HG03039 (cell line): ENCODE data around the gene BABAM2.

Experiments
- ATAC-seq: cut with Tn5 transposase; IDR thresholded peaks from one replicate; pipeline ENCODE4 v1.9.1; 2021; ENCODE audit warnings: mild to moderate bottlenecking, moderate library complexity; ENCODE audit not compliant: unreplicated experiment

BABAM2 gene

GRCh38 chr2:28185153-28185552 lies 294.6 kb downstream of the BABAM2 start:
- no peak for ATAC-seq

GRCh38 chr2:28185891-28186290 lies 295.4 kb downstream of the BABAM2 start:
- no peak for ATAC-seq

DNA sequence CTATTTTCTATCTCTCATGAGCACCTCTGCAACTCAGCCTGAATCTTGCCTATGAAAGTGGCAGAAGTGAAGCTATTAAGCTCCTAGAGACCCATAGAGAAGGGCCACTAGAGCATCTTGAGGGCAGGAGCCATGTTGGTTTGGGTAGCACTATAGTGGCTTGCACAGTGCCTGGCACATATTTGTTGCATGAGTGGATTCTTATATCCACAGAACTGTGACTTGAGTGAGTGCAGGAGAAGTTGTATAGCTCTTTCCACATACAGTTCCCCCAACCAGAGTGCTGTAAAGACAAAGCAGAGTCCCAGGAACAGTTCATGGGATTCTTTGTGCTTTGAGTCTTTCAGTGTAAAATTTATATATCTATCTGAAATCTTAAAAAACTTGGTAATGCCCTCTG lies 296.7 kb downstream of the BABAM2 start:
- ATAC-seq: no peak

DNA sequence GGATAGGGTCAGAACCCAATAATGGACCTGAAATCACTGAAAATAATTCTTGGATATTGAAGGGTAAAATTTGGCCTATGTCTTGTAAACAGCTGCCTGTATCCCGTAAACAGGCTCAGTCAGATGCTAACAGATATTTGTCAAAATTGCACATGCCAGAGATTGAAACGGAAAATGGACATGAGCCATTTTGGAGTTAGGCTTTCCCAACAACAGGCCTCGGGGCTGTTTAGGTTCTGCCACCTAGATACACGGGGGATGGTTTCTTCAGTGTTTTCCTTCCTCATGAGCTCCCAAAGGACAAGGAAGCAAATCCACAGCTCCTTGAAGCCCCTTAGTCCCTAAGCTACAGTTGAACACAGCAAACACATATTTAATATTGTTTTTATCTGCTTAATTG lies 297.9 kb downstream of the BABAM2 start:
- no peak for ATAC-seq

DNA sequence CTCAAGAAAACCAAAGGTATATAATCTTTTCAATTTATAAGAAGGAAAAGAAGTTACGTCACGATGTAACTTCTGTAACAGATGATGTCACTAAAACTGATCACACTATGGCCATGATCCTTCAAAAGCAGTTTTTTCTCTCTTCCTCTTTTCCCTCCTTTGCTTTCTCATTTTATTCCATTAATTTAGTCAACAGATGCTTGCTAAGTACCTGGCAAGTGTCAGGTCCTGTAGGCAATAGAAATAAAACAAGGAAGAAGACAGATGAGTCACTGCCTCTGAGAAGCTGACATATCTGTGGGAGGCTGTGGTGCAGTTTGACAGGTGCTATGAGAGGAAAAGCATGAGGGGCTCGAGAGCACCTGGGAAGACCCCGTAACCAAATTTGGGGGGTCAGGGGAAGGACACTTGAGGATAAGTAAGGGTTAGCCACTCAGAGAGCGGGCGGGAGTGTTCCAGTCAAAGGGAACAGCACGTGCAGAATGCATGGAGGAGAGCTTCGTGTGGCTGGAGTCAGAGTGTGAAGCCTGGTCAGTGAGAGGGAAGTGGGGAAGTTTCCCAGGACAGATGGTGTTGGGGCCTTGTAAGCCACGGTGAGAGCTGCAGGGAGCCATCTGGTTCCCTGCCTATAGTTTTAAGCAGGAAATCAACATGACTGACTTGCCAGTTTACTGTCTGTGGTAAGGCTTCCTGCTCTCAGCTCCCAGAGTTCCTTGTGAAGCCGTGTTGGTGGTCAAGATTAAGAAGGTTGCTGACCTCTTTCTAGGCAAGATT lies 303.3 kb downstream of the BABAM2 start:
- ATAC-seq: no peak

DNA sequence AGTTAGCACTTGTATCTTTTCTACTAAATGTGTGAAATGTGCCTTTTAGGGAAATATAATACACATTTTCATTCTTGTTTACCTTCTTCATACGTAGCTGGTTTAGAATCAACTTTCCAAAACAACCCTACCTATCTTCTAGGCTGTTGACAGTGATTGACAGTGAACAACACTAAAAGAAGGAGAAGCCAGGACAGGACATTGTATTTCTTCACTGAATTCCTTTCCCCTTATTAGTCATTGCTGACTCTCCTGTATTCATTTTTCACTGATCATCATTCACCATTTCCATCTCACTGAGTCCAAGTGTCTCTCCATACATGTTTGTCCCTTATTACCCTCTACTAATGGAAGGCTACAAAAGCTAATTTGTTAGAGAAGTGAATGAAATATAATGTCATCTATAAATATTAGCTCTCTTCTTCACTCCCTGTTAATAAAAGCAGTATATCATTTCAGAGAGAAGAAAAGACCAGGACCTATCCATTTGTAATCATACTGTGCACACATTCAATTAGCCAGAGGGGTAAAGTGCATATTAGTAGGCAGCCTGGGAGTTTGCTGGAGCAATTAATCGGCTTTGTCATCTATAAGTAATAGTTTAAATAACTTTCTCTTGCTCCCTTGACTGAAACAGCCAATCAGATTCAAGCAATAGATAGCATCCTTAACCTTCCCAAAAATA lies 309.6 kb downstream of the BABAM2 start:
- ATAC-seq: no peak

DNA sequence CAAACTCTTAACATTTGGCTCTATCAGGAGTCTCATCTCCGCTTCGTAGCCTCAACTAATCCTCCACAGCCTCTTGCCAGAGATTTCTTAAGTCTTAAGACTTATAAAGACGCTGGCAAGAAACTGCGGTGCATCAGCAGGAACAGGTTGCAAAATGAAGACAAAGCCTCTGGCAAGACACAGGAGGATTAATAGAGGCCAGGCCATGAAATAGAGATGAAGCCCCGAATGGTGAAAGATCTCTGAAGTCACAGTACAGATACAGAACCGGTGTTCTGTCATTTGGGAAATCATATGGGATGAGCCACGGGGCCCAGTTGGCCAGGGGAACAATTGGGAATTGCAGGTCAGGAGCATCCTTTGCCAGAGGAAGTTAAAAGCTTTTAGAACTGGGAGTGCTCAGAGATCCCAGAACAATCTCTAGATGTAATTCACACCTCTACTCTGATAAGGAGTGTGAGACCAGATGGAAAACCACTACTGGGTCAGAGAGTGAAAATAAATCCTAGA lies 311.2 kb downstream of the BABAM2 start:
- ATAC-seq: no peak

DNA sequence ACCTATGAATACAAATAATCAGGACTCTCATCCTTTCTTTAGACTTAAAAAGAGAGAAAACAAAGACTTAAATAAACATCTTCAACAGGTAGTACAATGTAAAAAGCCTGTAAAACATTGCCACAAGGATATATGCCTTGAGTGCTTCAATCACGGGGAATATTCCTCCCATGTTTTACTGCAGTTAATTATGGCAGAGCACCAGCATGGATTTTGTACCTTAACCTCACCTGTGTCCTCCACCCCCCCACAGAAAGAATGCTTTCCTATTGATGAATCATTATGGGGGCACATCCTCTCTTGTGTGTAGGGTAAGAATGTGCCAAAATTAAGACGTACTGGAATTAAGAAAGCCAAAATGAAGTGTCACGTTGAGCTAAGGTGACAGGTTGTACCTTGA lies 312.2 kb downstream of the BABAM2 start:
- ATAC-seq: no peak

DNA sequence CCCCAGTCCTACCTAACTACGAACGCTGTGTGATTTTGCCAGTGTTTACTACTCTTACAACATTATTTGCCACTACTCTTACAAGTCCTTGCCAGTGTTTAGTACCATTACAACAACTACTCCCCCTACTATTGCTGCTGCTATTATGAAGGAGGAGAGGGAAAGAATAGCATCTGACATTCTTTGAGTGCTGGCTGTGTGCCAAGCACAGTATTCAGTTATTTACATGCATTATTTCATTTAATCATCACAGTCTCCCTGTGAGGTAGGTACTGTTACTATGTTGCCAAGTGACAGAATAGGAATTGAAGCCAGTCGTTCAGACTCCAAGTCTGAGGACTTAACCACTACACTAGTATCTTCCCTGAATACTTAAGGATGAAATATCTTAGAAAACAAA lies 316.2 kb downstream of the BABAM2 start:
- ATAC-seq: no peak

DNA sequence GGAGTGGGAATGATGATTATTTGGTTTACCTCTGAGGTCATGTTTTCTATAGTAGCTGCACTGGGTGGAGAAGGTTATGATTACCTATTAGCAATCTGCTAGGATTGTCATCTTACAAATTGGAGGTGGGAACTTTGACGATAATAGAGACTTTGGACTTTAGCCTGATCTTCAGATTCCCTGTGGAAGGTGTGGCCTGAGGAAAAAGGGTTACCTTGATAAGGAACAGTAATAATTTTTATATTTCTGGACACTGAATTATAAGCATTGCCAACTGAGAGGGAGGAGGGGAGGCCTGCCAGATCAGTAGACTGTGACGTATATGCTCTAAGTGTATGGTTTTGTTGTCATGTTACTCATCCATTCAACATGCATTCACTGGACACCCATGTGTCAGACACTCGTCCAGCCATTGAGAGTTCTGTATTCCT lies 318.7 kb downstream of the BABAM2 start:
- ATAC-seq: no peak

DNA sequence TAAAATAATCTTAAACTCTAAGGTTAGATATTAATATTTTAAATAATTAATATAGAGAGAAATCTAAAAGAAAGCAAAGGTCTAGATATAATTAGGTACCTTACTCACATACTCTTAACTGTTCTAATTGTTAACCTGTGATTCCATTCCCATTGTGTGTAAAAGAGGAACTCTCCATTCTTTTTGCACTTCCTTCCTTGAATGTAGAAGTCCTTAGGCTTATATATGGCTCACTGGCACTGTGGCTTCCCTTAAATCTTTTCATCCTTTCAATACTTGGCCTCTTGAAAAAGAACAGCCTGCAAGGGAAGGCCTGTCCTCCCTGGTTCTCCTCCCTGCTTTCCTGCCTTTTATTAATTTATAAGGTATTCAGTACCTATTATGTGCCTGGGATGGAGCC lies 319.3 kb downstream of the BABAM2 start:
- no peak for ATAC-seq

DNA sequence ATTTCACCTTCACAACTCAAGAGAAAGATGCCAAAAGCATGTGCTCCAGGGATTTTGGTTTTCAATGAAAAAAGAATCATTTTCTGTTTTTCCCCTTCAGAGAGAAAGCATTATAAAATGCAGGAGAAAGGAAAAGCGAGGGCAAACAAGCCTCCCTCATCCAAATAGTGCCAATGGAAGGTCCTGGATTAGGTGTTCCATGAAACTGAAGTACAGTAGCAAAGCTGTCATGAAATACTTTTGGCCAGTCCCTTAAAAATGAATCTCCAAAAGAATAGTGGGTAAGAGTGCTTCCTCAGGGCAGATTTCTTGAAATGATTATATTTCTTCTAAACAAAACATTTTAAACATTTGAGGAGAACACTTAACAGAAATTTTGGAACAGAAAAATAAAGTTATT lies 320.0 kb downstream of the BABAM2 start:
- ATAC-seq: no peak

DNA sequence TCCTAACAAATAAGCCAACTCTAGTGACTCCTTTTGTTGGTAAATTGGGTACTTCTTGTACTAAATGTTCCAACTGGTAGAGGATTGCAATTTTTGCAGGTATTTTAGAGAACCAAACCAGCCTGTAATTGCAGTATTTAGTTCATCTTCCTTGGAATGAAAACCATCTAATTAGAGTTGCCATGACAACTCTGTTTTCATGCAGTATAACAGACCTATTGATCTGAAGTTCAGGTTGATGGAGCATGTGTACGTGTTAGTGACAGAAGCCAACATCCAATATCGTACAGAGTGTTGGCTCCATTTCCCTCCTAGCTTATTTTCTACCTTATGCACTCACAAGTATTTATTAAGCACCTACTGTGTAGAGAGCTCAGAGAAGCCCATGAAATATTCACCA lies 325.8 kb downstream of the BABAM2 start:
- no peak for ATAC-seq

DNA sequence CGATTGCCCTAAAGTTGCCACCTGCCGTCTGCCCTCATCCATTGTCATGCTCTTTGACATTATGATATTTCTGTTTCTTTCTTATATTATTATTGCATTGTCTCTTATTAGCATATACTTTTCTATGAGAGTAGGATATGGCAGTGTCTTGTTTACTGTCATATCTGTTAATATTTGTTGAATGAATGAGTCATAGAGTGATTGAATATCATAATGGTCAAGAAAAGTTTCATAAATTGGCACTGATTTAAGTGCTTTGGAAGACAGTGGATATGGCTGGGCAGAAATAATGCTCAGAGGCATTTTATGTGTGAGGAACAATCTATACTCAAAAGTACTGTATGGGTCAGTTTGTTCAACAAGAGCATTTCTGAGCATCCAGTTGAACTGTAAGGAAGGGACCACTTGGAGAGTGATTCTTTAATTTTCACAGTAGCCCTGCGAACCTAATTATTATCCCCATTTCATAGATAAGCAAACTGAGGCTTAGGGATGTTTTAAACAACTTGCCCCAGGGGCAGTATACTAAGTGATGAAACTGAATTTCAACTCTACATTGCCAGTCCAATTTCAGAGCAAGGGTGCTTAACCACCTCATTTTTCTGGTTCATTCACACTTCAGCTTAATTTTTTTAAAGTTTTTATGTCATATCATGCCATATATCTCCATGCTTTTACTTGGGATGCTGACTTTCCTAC lies 326.7 kb downstream of the BABAM2 start:
- no peak for ATAC-seq

GRCh38 chr2:28219138-28219537 lies 328.6 kb downstream of the BABAM2 start:
- no peak for ATAC-seq

DNA sequence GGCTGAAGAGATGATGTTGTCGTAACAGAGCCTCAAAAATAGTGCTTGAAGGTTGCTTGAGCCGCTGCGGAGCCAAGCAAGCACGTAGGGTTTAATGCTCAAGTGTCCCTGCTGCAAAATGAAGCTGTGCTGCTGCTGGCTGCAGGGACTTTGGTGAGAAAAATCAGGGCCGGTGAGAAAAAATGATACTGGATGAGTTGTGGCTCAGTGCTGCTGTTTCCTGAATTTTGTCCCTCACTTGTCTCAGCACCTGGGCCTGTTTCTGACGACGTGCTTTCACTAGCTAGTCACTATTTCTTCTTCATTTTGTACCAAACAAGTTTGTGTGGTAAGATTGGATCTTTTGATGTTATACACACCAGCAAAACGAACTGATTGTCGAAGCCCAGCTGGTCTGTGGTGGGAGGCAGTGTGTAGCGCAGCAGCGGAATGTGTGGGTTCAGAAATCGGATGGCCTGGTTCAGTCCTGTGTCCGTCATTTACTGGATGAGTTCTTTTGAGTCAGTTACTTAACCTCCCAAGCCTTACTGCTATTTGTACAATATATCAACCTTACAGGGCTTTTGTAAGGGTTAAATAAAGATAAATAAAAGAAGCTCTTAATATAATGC lies 329.3 kb downstream of the BABAM2 start:
- no peak for ATAC-seq

DNA sequence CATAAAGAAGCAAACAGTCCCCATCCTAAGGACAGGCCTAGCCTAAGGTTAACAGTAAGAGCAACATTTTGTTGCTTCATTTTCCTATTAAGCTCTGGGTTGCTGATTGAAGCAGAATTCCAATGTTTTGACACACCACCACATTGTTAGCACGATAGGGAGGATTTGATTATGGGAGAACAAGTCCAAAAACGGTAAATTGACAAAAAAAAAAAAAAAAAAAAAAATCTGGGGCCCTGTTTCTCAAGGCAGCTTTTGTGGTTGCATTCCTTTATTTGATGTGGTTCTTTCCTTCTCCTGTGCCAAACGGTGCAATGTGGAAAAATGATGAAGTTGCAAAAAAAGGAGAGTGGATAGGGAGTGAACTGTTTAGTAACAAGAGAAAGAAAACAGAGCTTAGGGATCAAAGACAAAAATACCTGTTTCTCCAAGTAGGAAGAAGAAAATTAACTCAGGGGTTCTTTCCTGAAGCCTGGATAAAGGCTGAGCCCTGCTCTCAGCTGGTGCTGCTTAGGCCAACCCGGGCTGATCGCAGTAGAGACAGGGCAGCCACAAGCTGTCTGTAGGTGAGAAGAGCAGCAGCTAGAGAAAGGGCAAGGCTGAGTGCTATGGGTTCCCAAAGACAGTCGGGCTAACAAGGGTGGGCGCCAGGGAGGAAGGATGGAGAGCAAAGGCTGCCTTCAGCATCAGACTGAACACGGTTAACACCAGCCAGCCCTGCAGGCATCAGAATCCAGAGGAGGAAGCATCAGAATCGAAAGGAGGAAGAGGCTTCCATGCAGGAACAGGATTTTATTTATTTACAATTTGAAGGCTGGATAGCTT lies 334.3 kb downstream of the BABAM2 start:
- no peak for ATAC-seq

DNA sequence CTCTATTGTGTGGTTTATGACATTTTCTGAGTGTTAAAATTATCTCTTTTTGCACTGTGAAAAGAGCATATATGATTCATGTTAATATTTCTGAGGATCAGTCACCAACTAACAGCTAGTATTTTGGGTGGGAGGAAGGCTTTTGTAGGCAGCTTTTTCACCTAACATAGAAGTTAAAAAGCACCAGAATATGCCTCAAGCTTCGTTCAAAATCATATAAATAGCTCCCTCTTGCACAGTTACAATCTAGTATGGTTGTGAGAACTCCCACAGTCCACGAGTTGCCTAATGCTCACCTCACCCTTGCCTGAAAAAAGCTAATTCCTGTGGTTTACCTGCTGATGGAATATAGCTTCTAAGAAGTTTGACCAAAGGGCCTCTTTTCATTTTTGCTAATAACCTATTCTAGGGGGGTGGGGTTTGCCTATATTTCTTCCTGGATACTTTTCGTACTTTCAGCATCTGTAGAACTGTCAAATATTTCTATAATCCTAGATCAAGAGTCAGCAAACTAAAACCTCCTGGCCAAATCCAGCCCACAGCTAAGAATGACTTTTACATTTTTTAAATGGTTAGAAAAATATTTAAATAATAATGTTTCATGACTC lies 335.0 kb downstream of the BABAM2 start:
- no peak for ATAC-seq

DNA sequence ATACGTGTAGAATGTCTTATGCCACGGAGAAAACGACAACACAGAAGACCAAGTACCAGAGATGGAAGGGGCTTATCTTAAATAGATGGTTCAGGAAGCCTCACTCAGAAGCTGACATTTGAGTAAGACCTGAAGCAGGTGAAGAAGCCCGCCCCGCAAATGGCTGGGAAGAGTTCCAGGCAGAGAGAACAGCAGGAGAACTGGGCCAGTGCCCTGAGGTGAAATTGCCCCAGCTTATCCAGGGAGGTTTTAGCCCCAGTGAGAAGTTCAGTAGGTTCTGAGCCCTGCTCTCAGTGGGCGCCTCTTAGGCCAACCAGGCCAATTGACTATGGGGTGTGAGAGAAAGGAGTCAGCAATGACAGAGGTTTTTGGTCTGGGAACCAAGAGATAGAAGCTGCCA lies 336.0 kb downstream of the BABAM2 start:
- no peak for ATAC-seq

DNA sequence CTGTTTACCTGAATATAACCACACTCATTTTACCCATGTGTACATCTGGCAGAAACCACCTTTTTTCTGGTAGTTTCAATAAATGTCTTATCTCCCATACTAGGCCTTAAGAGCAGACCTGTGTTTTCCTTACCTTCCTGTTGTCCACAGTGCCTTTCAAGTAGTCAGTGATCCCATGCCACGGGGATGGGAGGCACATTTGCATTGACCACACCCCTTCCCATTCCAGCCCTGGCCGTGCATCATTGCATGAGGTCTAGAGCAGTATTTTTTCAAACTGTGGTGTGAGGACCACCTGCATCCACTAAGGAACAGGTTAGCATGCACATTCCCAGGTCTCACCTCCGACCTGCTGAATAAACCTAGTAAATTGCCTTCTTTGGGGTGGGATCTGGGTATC lies 337.0 kb downstream of the BABAM2 start:
- ATAC-seq: no peak
